Measurements from ENCODE around the gene FSHR.

DNA sequence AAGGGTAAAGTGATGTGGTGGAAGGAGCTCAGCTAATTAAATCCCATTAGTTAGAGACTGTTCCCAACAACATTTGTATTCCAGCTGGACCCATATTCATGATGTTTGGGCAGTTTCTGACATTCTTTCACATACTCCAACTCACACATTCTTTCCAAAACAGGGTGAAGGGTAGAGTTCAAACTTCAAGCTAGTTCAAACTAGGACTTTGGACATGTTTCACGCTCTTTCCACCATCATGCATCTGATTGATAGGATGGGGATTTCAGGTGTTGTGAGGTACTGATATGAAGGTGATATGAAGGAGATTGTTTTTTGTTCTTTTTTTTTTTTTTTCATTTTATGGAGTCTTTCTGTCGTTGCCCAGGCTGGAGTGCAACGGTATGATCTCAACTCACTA lies 201.7 kb downstream of the FSHR start:
- no peak for TF ChIP-seq POLR2A (IDR thresholded peaks at IDR 0.05)
- TF ChIP-seq, protein P1, sequence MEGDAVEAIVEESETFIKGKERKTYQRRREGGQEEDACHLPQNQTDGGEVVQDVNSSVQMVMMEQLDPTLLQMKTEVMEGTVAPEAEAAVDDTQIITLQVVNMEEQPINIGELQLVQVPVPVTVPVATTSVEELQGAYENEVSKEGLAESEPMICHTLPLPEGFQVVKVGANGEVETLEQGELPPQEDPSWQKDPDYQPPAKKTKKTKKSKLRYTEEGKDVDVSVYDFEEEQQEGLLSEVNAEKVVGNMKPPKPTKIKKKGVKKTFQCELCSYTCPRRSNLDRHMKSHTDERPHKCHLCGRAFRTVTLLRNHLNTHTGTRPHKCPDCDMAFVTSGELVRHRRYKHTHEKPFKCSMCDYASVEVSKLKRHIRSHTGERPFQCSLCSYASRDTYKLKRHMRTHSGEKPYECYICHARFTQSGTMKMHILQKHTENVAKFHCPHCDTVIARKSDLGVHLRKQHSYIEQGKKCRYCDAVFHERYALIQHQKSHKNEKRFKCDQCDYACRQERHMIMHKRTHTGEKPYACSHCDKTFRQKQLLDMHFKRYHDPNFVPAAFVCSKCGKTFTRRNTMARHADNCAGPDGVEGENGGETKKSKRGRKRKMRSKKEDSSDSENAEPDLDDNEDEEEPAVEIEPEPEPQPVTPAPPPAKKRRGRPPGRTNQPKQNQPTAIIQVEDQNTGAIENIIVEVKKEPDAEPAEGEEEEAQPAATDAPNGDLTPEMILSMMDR (IDR thresholded peaks at IDR 0.05) = no peak

All from lower leg skin (tissue), 3 donors.